A673 (cell line): Measurements from ENCODE around the gene KCNIP1. TPM values are rescaled to one million over a fixed set of nuclear protein-coding genes. Genes with fewer than 3 reads are reported as not detected.

Source experiments
- BruUV-seq: library from RNA; stranded (reverse); fragments of 400-500 nt; replicated peaks from 2 replicates; lab custom pipeline; 2021; lab: Mats Ljungman, UMichigan
- CTCF ChIA-PET: fragments of 300-600 bp; sonication (Branson Sonifier 250); formaldehyde crosslinking; loops from one replicate; lab custom pipeline; 2022; ENCODE audit warnings: antibody characterized with exemption; lab: Charles Lee
- POLR2A ChIA-PET: fragments of 300-600 bp; sonication (Branson Sonifier 250); formaldehyde crosslinking; loops from one replicate; lab custom pipeline; 2022; ENCODE audit warnings: antibody characterized with exemption; ENCODE audit not compliant: low non-redundant PET; lab: Charles Lee
- DNase-seq: peaks from one replicate; pipeline ENCODE4 v3.0.0-alpha.2; 2015; ENCODE audit warnings: low spot score
- H3K27ac ChIP-seq: fragments of 200-600 bp; sonication (generic); 2 replicates; pipeline ENCODE4 v1.5.1; 2016; ENCODE audit warnings: mixed run types, low read depth, mild to moderate bottlenecking, mixed read lengths, antibody characterized with exemption, low read length; ENCODE audit not compliant: poor library complexity, severe bottlenecking
- H3K27me3 ChIP-seq: fragments of 200-600 bp; sonication (generic); replicated peaks from 2 replicates; pipeline ENCODE4 v1.6.1; 2017; ENCODE audit warnings: mixed run types, low read depth, mild to moderate bottlenecking, mixed read lengths, antibody characterized with exemption, low read length; ENCODE audit not compliant: insufficient read depth, poor library complexity
- H3K36me3 ChIP-seq: fragments of 200-600 bp; sonication (generic); 2 replicates; pipeline ENCODE4 v1.6.1; 2016; ENCODE audit warnings: mixed run types, mild to moderate bottlenecking, mixed read lengths, antibody characterized with exemption, low read length; ENCODE audit not compliant: insufficient read depth, poor library complexity, severe bottlenecking
- H3K4me1 ChIP-seq: fragments of 200-600 bp; sonication (generic); 2 replicates; pipeline ENCODE4 v1.6.1; 2017; ENCODE audit warnings: mixed run types, mild to moderate bottlenecking, mixed read lengths, antibody characterized with exemption, low read length; ENCODE audit not compliant: insufficient read depth, poor library complexity, severe bottlenecking
- H3K4me3 ChIP-seq: fragments of 200-600 bp; sonication (generic); 2 replicates; pipeline ENCODE4 v1.5.1; 2016; ENCODE audit warnings: low read depth, mixed run types, mild to moderate bottlenecking, mixed read lengths, low read length; ENCODE audit not compliant: poor library complexity, severe bottlenecking
- H3K9me3 ChIP-seq: fragments of 200-600 bp; sonication (generic); 2 replicates; pipeline ENCODE4 v1.6.1; 2016; ENCODE audit warnings: mixed run types, low read depth, mild to moderate bottlenecking, mixed read lengths, antibody characterized with exemption, low read length; ENCODE audit not compliant: poor library complexity, severe bottlenecking
- EZH2 ChIP-seq: fragments of 200-600 bp; sonication (generic); IDR thresholded peaks from 2 replicates; pipeline ENCODE4 v1.6.1; 2017; ENCODE audit warnings: borderline replicate concordance, low read depth, mild to moderate bottlenecking, mixed read lengths, antibody characterized with exemption, low read length; ENCODE audit not compliant: poor library complexity, severe bottlenecking
- intact Hi-C: fragments of 100-400 bp; cut with micrococcal nuclease; formaldehyde crosslinking; loops from one replicate; pipeline ENCODE4 v1.10.0; 2022; ENCODE audit not compliant: unreplicated experiment
- total RNA-seq: library from RNA; stranded (reverse); gene quantifications from 2 replicates; pipeline ENCODE4 v1.2.3, GENCODE V29; 2021
- TF ChIP-seq, protein P1 (sequence below): fragments of 300-800, 200-600 bp; sonication (generic); conservative IDR thresholded peaks from 2 replicates; pipeline ENCODE4 v1.5.1; 2017; ENCODE audit warnings: low read depth, mild to moderate bottlenecking, antibody characterized with exemption, low read length, moderate library complexity, mixed read lengths

Gene KCNIP1
- total RNA-seq, 1 experiment from 2014 or later, result 3.7 TPM

DNA sequence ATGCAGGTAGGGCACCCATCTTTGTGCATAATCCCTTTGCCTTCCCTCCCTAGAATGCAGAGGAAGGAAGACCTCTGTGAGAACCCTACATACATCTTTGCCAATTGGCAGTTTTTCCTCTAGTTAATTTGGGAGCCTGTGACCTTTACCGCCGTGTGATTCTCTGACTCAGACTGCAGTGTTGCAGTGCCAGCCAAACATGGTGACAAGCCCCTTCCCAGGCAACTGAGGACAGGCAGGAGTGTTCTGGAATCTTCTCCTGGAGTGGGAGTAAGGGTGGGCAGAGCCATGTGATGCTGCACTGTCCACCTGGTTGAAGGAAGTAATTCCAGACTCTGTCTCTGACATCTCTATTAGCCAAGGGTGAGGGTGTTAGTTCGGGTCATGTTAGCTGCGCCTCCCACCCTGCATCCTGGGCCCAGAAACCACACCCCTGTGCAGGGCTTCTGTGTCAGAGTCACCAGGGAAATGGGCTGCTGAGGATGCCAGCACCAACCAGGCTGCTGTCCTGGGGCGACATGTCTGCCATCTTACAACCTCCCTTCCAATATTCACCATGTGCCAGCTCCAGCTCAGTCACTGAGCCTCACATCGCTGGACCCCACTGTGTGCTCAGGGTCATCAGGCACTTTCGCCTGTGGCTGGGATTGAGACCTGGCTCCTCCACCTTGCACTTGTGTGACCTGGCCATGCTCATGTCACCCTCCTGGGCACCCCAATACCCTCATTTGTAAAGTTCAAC, 21.8 kb downstream of the KCNIP1 start:
- no peaks in the 10 kb centered on the region for H3K36me3 ChIP-seq
- DNase-seq, result no peak
- ChIA-PET POLR2A (no interaction called here), CTCF (no interaction called here)
- TF ChIP-seq, protein P1, sequence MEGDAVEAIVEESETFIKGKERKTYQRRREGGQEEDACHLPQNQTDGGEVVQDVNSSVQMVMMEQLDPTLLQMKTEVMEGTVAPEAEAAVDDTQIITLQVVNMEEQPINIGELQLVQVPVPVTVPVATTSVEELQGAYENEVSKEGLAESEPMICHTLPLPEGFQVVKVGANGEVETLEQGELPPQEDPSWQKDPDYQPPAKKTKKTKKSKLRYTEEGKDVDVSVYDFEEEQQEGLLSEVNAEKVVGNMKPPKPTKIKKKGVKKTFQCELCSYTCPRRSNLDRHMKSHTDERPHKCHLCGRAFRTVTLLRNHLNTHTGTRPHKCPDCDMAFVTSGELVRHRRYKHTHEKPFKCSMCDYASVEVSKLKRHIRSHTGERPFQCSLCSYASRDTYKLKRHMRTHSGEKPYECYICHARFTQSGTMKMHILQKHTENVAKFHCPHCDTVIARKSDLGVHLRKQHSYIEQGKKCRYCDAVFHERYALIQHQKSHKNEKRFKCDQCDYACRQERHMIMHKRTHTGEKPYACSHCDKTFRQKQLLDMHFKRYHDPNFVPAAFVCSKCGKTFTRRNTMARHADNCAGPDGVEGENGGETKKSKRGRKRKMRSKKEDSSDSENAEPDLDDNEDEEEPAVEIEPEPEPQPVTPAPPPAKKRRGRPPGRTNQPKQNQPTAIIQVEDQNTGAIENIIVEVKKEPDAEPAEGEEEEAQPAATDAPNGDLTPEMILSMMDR, result no peak
- no peak for TF ChIP-seq EZH2
- peaks cover 14% of the 10 kb centered on the region for H3K4me1 ChIP-seq
- no peaks in the 10 kb centered on the region for H3K9me3 ChIP-seq
- BruUV-seq, result no TSS peak
- no peak overlapping the region for H3K4me3 ChIP-seq
- H3K27ac ChIP-seq, result no peak overlapping the region
- intact Hi-C loops, result no loop called here
- H3K27me3 ChIP-seq, result no peaks in the 10 kb centered on the region

DNA sequence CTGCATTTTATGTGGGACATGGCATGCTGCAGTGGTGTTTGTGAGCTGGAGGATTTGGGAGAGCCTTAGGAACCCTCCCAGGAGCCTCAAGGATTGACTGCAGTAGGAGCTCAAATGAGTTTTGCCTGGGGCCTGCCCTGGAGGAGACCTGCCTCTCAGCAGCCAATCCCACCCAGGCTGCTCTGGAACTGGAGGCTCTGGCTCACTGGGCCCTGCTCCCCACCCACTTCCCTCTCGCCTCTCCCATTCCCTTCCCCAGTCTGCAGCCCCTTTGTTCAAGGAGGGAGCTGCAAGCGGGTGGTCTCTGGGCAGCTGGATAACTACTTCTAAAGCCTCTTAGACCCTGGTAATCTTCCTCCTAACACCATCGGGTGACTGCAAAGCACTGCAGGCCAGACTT, 24.2 kb downstream of the KCNIP1 start:
- ChIA-PET CTCF (no interaction called here), POLR2A (no interaction called here)
- Histone ChIP-seq H3K27ac (no peak overlapping the region), H3K4me1 (peaks cover 2% of the 10 kb centered on the region), H3K36me3 (no peaks in the 10 kb centered on the region), H3K9me3 (no peaks in the 10 kb centered on the region), H3K4me3 (no peak overlapping the region), H3K27me3 (no peaks in the 10 kb centered on the region)
- no peak for DNase-seq
- BruUV-seq, result no TSS peak
- intact Hi-C loops, result no loop called here
- TF ChIP-seq EZH2, result no peak
- TF ChIP-seq, protein P1, result no peak

DNA sequence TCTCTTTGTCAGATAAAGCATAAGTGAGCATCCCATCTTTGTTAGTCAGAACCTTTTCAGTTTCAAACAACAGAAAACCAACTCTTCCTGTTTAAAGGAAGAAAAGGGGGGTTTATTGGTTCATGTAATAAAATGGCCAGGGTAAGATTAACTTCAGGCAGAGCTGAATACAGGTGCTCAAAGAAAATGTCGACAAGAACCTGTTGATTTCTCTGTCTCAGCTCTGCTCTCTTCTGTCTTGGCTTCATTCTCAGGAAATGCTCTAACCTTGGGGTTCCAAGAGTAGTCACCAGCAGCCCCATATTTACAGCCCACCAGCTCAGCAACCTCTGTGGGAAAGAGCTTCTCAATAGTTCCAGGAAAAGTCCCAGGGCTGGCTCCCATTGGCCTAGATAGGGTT, 25.2 kb downstream of the KCNIP1 start:
- POLR2A ChIA-PET, result no interaction called here
- BruUV-seq, result no TSS peak
- intact Hi-C loops, result no loop called here
- Histone ChIP-seq H3K27ac (no peak overlapping the region), H3K27me3 (no peaks in the 10 kb centered on the region), H3K4me3 (no peak overlapping the region), H3K4me1 (no peaks in the 10 kb centered on the region), H3K9me3 (no peaks in the 10 kb centered on the region), H3K36me3 (no peaks in the 10 kb centered on the region)
- CTCF ChIA-PET, result no interaction called here
- no peak for DNase-seq
- TF ChIP-seq EZH2, result no peak

DNA sequence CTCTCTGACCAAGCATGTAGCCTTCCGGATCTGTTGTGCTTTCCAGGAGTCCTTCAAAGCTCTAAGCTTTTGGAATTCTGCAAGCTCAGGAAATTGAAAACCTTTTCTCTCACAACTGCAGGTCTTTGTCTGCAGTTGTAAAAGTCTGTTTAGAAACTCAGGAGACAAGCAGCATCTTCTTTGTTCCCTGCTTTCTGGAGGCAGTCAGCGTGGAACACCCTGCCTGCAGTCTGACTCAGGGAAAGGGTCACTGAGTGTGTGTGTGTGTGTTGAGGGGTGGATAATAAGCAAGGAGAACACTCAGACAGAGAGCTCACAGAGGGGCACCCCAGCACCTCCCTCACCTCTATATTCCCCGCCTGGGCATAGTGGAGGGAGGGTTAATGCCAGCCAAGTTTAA, 29.1 kb downstream of the KCNIP1 start:
- no peaks in the 10 kb centered on the region for H3K36me3 ChIP-seq
- H3K27me3 ChIP-seq, result no peaks in the 10 kb centered on the region
- no TSS peak for BruUV-seq
- no peak overlapping the region for H3K4me3 ChIP-seq
- no peak for DNase-seq
- intact Hi-C loops, result no loop called here
- TF ChIP-seq, protein P1, result no peak
- TF ChIP-seq EZH2, result no peak
- H3K27ac ChIP-seq, result no peak overlapping the region
- no peaks in the 10 kb centered on the region for H3K9me3 ChIP-seq
- H3K4me1 ChIP-seq, result no peaks in the 10 kb centered on the region
- ChIA-PET POLR2A (no interaction called here), CTCF (no interaction called here)
